GM12872 (cell line): ENCODE measurements around the gene KRTAP5-3.

Experiments
- TF ChIP-seq, protein P1 (sequence below): IDR thresholded peaks from 3 replicates; pipeline ENCODE4 v1.5.1; 2011; ENCODE audit warnings: low read depth, mild to moderate bottlenecking, low read length, moderate library complexity; ENCODE audit not compliant: insufficient read depth

Gene KRTAP5-3

DNA sequence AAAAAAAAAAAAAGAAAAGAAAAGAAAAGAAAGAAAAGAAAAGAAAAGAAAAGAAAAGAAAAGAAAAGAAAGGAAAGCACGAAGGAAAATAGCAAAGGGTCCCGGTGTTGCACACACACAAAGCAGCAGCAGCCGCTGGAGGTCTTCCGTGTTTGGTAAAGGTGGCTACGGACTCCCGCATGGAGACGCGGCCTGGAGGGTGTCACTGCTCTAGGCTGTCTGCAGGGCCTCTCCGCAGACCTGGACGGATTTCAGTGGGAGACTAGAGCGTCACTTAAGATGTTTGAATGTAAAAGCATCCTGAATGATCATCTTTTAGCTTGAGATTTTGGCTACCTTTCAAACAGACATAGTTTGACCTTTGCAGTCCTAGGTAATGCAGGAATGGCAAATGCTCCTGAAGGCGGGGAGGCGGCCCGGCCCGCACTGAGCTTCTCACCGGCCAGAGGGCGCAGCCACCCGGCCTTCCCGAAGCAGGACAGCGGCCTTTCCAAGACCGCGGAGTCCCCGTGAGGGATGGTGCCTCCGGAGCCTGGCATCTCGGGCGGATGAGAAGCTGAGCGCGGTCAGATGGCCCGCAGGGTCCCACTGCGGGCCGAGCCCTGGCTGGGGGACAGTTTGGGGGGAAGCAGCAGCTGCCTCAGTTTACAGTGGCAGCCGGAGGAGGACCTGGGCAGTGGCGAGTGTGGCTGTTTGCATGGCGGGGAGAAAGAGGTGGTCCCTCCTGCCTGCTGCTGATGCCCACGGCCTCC lies 39.8 kb upstream of the KRTAP5-3 start:
- TF ChIP-seq, protein P1, sequence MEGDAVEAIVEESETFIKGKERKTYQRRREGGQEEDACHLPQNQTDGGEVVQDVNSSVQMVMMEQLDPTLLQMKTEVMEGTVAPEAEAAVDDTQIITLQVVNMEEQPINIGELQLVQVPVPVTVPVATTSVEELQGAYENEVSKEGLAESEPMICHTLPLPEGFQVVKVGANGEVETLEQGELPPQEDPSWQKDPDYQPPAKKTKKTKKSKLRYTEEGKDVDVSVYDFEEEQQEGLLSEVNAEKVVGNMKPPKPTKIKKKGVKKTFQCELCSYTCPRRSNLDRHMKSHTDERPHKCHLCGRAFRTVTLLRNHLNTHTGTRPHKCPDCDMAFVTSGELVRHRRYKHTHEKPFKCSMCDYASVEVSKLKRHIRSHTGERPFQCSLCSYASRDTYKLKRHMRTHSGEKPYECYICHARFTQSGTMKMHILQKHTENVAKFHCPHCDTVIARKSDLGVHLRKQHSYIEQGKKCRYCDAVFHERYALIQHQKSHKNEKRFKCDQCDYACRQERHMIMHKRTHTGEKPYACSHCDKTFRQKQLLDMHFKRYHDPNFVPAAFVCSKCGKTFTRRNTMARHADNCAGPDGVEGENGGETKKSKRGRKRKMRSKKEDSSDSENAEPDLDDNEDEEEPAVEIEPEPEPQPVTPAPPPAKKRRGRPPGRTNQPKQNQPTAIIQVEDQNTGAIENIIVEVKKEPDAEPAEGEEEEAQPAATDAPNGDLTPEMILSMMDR: no peak

DNA sequence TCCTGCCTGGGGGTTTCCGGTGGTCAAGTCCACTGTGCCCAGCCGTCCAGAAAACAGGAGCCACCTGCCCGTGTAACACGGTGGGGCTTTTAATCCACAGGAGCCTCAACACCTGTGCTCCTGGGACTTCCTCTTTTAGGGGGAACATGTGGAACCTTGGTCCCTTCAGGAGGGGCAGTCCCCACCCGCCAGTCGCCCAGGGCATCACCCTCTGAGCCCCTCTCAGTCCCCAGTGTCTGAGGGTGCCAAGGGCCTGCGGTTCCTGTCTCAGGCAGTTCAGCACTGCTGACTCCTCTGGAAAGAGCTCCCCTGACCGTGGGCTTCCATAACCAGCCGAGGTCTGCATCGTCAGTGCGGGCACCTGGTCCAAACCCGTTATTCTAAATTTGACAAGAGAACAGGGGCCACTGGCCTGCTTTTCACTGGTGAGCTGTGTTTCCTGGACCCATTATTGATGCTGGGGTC lies 37.1 kb upstream of the KRTAP5-3 start:
- TF ChIP-seq, protein P1: no peak

DNA sequence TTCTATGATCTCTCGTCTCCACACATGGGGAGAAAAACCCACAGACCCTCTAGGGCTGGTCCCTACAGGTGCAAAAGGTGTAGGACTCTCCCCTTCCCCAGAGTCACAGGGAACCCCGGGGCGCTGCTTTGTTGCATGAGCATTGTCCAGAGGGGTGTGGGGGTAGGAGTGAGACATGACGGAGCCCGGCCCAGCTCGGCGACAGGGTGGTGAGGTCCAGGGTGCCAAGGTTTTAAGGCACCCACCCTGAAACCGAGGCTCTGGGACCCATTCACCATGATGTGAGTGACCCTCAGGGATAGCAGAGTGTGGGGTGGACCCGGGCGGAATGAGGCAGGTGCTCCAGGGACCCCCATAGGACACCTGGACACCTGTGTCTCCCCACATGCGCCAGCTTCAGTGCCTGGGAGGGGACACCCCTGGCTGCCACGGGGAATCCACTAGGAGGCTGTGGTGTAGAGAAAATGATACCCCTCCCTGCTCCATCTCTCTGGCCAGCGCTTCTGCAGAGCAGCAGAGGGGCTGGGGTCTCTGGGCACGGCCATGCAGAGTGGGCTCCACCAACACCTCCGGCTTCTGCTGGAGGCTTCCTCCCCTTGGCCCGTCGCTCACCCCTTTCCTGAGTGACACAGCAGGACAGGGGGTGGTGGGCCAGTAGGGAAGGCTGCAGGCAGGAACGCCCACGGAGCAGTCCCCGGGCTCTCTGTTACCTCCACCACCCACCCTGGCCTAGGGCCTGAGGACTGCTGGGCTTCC lies 36.5 kb upstream of the KRTAP5-3 start:
- TF ChIP-seq, protein P1: no peak

DNA sequence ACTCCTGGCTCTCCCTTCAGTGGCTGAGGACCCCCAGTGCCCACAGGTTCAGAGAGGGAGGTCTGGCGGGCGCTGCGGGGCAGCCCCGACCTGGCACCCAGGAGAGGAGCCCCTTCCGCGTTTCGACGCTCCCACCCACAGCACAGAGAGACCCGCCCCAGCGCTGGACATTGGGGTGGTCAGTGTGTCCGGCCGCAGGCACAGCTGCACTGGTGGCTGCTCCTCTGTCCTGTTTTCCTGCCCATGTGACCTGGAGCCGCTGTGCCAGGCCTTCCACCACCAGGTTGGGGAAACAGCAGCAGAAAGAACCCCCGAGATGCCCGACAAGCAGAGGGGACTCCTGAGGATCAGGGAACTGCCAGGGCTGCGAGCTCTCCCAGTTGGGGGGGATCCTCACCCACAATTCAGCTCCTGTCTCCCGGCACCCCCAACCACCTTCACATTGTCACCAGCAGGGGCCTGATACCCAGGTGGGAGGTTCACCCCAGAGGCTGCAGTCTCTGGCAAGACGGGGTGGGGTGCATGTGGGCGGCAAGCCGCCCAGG lies 35.0 kb upstream of the KRTAP5-3 start:
- TF ChIP-seq, protein P1: no peak

DNA sequence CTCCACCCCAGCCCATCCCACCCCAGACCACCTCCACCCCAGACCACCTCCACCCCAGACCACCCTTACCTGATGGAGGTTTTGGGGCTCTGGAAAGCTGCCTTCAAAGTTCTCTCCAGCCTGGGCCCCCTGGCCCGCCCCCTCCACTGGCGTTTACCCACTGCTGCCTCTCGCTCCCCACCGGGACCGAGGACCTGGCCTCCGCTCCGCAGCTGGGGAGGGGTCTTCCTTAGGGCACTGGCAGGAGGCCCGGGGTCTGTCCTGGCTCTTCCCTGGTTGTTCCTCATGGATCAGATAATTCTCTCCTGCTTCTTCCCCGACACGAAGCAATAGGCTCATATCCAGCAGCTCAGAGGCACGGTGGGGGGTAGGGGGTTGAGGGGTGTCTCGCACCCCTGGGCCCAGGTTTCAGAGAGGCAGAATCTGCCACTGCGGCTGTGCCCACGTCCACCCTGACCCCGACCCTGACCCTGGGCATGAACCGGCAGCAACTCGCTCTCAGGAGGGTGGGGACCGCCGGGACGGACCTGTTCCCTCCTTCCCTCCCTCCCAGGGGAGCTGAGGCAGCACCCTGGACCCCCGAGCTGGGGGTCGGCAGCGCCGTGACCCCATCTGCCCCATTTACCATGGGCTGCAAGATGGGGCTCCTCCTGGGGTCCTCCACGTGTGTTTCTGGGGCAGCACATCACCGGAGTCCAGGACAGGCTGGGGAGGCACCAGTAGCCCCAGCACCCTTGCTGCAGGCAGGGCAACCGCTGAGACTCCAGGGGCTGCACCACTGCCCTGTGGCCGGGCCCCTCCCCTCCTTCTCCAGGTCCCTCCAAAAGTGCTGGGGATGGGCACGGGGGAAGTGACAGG lies 34.3 kb upstream of the KRTAP5-3 start:
- TF ChIP-seq, protein P1: no peak

DNA sequence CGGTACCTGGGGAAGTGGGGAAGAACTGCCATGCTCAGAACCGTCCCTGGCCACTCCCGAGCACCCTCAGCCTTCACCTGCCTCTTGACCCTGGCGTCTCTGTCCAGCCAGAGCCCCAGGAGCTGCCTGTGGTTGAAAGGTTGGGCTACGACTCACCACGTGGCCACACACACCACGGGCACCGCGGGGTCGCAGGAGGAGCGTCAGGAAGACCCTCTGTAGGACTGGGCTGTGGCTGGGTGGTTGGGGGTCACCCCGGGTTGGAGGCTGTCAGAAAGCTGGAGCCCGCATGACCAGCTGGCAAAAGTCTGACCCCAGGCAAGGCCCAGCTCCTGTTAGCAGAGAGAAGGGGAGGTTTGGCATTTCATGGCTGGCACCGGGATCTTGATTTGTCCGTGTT lies 32.8 kb upstream of the KRTAP5-3 start:
- TF ChIP-seq, protein P1: no peak
